Sigmoid colon (tissue), 7 donors: Measurements from ENCODE around the gene BLMH. TPM values are rescaled to one million over a fixed set of nuclear protein-coding genes. Genes with fewer than 3 reads are reported as not detected.

Source experiments
- DNase-seq: peaks from one replicate; pipeline ENCODE4 v3.0.0-alpha.2; 2019
- H3K27ac ChIP-seq, 4 donors: fragments of 200-600 bp; sonication (generic); one replicate each; pipeline ENCODE4 v1.5.1; 2016 to 2019; ENCODE audit warnings: mild to moderate bottlenecking in 1 of 4
- H3K27me3 ChIP-seq, 3 donors: fragments of 200-600 bp; sonication (generic); one replicate each; pipeline ENCODE4 v1.5.1; 2019; ENCODE audit warnings: mild to moderate bottlenecking in 1 of 3
- H3K36me3 ChIP-seq, 4 donors: fragments of 200-600 bp; sonication (generic); one replicate each; pipeline ENCODE4 v1.5.1; 2016 to 2019
- H3K4me1 ChIP-seq, 4 donors: fragments of 200-600 bp; sonication (generic); one replicate each; pipeline ENCODE4 v1.5.1; 2017 to 2019
- H3K4me3 ChIP-seq, 4 donors: fragments of 200-600 bp; sonication (generic); one replicate each; pipeline ENCODE4 v1.5.1; 2017 to 2019; ENCODE audit warnings: mild to moderate bottlenecking in 2 of 4, moderate library complexity in 1 of 4
- H3K9me3 ChIP-seq, 4 donors: fragments of 200-600 bp in 3 of 4; sonication (generic) in 3 of 4; one replicate each; pipeline versions ENCODE4 v1.5.1 to v1.6.1; 2013 to 2019
- EP300 ChIP-seq, 4 donors: sonication (generic); formaldehyde crosslinking; IDR thresholded peaks; one replicate each; pipeline ENCODE4 v1.6.1; 2017; ENCODE audit warnings: antibody characterized with exemption in 4 of 4
- POLR2A ChIP-seq, 2 donors: fragments of 450-650 bp; IDR thresholded peaks; one replicate each; pipeline ENCODE4 v1.6.1; 2016; ENCODE audit warnings: antibody characterized with exemption in 2 of 2, mild to moderate bottlenecking in 2 of 2, moderate library complexity in 2 of 2
- POLR2AphosphoS5 ChIP-seq, 4 donors: sonication (generic); formaldehyde crosslinking; IDR thresholded peaks; one replicate each; pipeline ENCODE4 v1.6.1; 2017; ENCODE audit warnings: antibody characterized with exemption in 4 of 4
- WGBS, 2 donors: extraction: QIAGEN DNeasy Blood & Tissue Kit; methylation state at CpG; one replicate each; pipeline ENCODE4 v1.1.7; 2013; 5-methylcytosine and 5-hydroxymethylcytosine counted together
- intact Hi-C: fragments of 100-400 bp; cut with DNase I; formaldehyde crosslinking; loops from one replicate; pipeline ENCODE4 v1.15.1; 2023
- polyA plus RNA-seq, 3 donors: library from polyadenylated mRNA; stranded (reverse); fragments of 200-250 nt; gene quantifications; one replicate each; pipeline ENCODE4 v1.2.3, GENCODE V29; 2013
- total RNA-seq, 4 donors: library from RNA; depleted of rRNA; stranded (reverse); fragments of >200 nt; gene quantifications; one replicate each; pipeline ENCODE4 v1.1.0, GENCODE V29; 2016
- TF ChIP-seq, protein P1 (sequence below), 4 experiments: fragments of 450-650 bp in 3 of 4; fragments of 200-600 bp in 1 of 4; IDR thresholded peaks; one replicate each; pipeline ENCODE4 v1.5.1; 2016 to 2019; ENCODE audit warnings: antibody characterized with exemption in 4 of 4, mild to moderate bottlenecking in 3 of 4, moderate library complexity in 2 of 4
- donor health status: healthy with polysubstance abuse.
- donor health status: Bipolar disorder and iron deficiency.
- donor health status: healthy.

BLMH gene
- total and polyA plus RNA-seq, 7 donors, result 8.6 to 33.8 (median 20.8) TPM

DNA sequence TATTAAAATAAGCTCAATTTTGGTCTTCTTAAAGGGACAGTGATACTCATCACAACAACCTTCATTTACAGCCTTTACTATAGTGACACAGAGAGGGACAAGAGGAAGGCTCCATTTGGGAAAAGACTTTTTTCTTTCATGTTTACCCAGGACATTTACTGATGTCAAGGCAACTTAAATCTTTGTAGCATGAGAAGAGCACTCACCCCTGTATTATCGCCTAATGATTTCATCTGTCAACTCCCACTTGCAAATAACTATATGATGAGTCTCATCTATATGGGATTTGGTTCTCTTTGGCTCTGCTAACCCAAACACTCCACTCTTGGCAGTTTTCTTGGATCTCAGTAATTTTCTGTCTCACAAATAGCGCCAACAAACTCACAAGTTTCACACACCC lies 24.1 kb downstream of the BLMH start:
- Histone ChIP-seq H3K27me3 (no peaks in the 10 kb centered on the region), H3K4me3 (no peak overlapping the region), H3K9me3 (no peaks in the 10 kb centered on the region), H3K36me3 (peaks cover 5 to 86% (median 39%) of the 10 kb centered on the region in 4 donors), H3K27ac (no peak overlapping the region), H3K4me1 (no peaks in the 10 kb centered on the region)
- 97 to 99% methylated on average over 2 of the region's 2 CpGs for WGBS, 2 donors
- DNase-seq, result no peak
- TF ChIP-seq POLR2A (IDR thresholded peaks at IDR 0.05) (no peak), POLR2AphosphoS5 (IDR thresholded peaks at IDR 0.05) (no peak), EP300 (IDR thresholded peaks at IDR 0.05) (no peak)
- TF ChIP-seq, protein P1, sequence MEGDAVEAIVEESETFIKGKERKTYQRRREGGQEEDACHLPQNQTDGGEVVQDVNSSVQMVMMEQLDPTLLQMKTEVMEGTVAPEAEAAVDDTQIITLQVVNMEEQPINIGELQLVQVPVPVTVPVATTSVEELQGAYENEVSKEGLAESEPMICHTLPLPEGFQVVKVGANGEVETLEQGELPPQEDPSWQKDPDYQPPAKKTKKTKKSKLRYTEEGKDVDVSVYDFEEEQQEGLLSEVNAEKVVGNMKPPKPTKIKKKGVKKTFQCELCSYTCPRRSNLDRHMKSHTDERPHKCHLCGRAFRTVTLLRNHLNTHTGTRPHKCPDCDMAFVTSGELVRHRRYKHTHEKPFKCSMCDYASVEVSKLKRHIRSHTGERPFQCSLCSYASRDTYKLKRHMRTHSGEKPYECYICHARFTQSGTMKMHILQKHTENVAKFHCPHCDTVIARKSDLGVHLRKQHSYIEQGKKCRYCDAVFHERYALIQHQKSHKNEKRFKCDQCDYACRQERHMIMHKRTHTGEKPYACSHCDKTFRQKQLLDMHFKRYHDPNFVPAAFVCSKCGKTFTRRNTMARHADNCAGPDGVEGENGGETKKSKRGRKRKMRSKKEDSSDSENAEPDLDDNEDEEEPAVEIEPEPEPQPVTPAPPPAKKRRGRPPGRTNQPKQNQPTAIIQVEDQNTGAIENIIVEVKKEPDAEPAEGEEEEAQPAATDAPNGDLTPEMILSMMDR (IDR thresholded peaks at IDR 0.05), result no peak
- intact Hi-C loops, result no loop called here

DNA sequence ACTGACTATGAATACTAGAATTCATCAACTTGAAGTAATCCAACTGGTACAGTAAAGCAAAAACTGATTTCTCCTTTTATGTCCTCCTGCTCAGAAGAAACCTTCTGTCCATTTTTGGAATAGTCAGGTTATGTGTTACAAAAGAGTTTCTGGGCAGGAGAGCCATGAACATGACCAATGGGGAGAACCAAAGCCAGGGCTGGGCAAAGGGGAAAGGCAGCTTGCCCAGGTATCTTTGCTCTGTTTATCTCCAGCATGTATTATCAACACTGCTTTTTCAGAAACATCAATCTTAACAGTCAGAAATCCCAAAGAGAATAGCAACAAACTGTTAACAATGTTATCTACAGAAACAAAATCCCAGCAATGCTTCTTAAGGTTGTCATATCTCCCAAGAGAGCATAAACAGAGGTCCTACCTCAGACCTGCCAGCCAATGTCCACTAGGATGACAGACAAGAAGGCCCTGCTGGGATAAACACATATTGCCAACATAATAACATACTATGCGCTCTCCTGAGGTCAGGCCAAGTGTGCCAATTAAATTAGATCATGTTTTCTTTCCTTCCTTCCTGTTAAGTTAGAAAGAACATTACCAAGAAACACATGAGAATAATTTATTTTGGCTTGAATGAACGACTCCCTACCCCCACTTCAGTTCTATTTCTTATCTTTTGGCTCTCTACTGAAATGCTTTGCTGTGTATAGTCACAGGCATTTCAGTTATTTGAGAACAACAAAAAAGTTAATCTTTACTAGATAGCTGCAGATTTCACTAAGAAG lies 28.0 kb downstream of the BLMH start:
- DNase-seq, result no peak
- Histone ChIP-seq H3K27me3 (no peaks in the 10 kb centered on the region), H3K4me3 (no peak overlapping the region), H3K27ac (no peak overlapping the region), H3K36me3 (peaks cover 0 to 87% (median 20%) of the 10 kb centered on the region in 4 donors), H3K9me3 (no peaks in the 10 kb centered on the region), H3K4me1 (no peaks in the 10 kb centered on the region)
- WGBS, 2 donors, result 31 to 69% methylated on average over 2 of the region's 2 CpGs
- intact Hi-C loops, result no loop called here
- TF ChIP-seq POLR2A (IDR thresholded peaks at IDR 0.05), result no peak

DNA sequence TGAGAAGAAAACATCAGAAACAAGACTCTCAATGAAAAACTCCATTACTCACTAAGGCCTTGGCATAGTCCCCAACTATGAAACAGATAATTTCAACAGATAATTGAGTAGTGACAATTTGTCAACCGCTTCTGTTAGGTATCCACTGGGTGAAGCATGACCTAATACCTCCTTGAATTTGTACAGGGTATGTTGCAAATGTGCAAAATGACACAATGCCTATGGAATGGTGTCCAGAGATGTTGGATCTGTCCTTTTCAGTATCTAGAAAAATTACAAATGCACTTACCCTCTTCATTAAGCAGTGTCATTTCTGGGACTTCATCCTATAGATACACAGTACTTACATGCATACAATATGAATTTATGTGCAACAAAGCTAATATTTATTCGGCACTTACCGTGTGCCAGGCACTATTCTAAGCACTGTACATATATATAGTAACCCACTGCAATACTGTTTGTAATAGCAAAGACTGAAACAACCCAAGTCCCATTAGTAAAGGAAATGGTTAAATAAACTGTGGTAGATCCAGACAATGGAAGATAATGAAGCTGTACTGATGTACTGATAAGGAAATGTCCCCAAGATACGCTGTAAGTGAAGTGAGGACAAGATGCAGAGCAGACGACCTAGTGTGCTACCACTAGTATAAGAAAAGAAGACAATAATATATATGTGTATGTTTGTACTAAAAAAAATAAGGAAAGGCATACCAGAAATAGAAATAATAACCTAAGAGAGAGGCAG lies 34.8 kb downstream of the BLMH start:
- Histone ChIP-seq H3K36me3 (peaks cover 0 to 63% (median 5%) of the 10 kb centered on the region in 4 donors), H3K4me1 (no peaks in the 10 kb centered on the region), H3K27me3 (no peaks in the 10 kb centered on the region), H3K4me3 (no peak overlapping the region), H3K27ac (no peak overlapping the region), H3K9me3 (no peaks in the 10 kb centered on the region)
- TF ChIP-seq EP300 (IDR thresholded peaks at IDR 0.05), result no peak
- TF ChIP-seq POLR2A (IDR thresholded peaks at IDR 0.05), result no peak
- TF ChIP-seq POLR2AphosphoS5 (IDR thresholded peaks at IDR 0.05), result no peak
- TF ChIP-seq, protein P1 (IDR thresholded peaks at IDR 0.05), result no peak
- no peak for DNase-seq
- intact Hi-C loops, result no loop called here
- 86 to 88% methylated on average over 5 of the region's 5 CpGs for WGBS, 2 donors

DNA sequence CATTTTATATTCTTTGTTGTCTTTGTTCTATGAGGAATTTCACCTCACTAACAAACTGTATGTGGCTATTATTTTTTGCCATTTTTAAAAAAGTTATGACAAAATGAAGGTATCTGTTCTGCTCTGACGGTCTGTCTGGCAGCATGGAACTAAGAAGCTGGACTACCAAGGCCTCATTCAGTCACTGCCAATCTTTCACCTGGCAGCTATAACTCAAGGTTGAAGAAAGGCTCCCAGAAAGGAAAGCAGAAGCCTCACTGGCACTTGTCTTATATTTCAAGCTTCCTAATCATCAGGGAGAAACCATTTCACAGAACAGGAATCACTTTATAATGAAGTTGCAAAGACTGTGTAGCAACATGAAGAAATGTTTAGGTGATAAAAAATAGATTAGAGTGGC lies 37.6 kb downstream of the BLMH start:
- no peak for TF ChIP-seq POLR2AphosphoS5 (IDR thresholded peaks at IDR 0.05)
- Histone ChIP-seq H3K36me3 (peaks cover 0 to 57% (median 2%) of the 10 kb centered on the region in 4 donors), H3K27ac (no peak overlapping the region), H3K4me3 (no peak overlapping the region), H3K27me3 (no peaks in the 10 kb centered on the region), H3K4me1 (no peaks in the 10 kb centered on the region), H3K9me3 (no peaks in the 10 kb centered on the region)
- no peak for DNase-seq
- intact Hi-C loops, result no loop called here
- 93 to 96% methylated on average over 1 of the region's 1 CpG for WGBS, 2 donors

DNA sequence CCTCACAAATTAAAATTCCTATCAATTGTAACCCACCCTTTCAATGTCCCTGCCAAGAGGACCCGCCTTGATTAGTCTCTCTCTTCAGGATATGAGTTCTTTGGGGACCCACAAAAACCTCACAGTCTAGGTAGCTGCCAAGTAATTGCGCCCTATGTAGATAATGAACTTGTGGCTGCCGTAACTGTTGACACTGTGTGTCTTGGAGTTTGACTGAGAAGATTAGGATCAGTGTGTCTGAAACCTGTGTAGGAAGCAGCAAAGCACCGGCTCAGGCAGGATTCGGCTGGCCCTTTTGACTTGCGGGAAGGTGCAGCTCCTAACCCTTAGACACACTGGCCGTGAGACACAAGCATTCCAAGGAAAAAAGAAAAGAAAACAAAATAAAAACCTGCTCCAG lies 38.4 kb downstream of the BLMH start:
- peaks cover 8 to 58% (median 10%) of the 10 kb centered on the region in 4 donors for H3K36me3 ChIP-seq
- H3K9me3 ChIP-seq, result no peaks in the 10 kb centered on the region
- H3K4me1 ChIP-seq, result no peaks in the 10 kb centered on the region
- no peak for DNase-seq
- H3K4me3 ChIP-seq, result no peak overlapping the region
- TF ChIP-seq, protein P1 (IDR thresholded peaks at IDR 0.05), result no peak
- TF ChIP-seq POLR2AphosphoS5 (IDR thresholded peaks at IDR 0.05) (no peak), EP300 (IDR thresholded peaks at IDR 0.05) (no peak), POLR2A (IDR thresholded peaks at IDR 0.05) (no peak)
- 89 to 90% methylated on average over 7 of the region's 7 CpGs for WGBS, 2 donors
- intact Hi-C loops, result no loop called here
- no peak overlapping the region for H3K27ac ChIP-seq
- no peaks in the 10 kb centered on the region for H3K27me3 ChIP-seq
